Measurements from ENCODE around the gene SPATA20.

SPATA20 gene

DNA sequence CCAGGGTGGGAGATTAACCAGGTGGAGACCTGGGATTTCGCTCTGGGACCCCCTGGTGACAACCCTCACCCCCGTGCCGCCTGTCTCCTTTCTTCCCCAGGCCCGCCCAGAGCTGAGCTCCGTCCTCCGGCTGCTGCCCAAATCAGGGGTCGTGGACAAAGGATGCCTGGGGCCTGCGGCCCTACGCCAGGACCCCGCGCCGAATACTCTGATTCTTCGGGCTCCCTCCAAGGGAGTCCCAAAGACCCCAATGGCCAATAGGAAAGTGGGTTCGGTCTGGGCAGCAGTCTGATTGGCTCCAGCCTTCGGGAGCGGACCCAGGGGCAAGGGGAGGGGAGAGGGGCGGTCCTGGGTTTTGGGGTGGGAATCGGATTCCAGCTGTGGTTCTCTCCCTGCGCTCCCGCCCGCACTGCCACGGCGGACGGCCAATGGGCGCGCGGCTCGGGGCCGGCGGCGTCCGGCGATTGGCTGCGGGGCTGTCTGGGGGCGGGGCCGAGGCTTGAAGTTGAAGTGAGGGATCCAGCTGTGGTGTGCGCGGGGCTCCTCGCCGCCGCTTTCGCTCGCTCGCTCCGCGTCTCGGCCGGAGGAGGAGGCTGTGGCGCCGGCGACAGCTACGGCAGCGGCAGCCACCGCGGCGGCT lies 13.3 kb downstream of the SPATA20 start, which contains the start of gene CACNA1G:
Gene CACNA1G, plus strand, starts transcription at position 531 of the 640 bp plus-strand sequence. CDS start 745 bp downstream, outside the sequence.
- DNase-seq = peak; percentile 84

DNA sequence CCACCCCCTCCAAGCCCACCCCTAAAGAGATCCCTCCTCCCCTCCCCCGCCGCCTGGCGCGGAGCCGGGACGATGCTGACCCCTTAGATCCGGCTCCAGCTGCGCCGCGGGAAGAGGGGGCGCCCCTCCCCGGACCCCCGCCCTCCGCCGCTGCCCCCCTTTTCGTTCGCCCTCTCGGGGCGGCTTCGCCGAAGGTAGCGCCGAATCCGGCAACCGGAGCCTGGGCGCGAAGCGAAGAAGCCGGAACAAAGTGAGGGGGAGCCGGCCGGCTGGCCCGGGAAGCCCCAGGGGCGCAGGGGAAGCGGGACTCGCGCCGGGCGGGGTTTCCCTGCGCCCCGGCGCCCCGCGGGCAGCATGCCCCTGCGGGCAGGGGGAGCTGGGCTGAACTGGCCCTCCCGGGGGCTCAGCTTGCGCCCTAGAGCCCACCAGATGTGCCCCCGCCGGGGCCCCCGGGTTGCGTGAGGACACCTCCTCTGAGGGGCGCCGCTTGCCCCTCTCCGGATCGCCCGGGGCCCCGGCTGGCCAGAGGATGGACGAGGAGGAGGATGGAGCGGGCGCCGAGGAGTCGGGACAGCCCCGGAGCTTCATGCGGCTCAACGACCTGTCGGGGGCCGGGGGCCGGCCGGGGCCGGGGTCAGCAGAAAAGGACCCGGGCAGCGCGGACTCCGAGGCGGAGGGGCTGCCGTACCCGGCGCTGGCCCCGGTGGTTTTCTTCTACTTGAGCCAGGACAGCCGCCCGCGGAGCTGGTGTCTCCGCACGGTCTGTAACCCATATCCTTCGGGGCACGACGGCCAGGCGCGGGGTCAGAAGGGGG lies 14.2 kb downstream of the SPATA20 start:
- no peak for DNase-seq

DNA sequence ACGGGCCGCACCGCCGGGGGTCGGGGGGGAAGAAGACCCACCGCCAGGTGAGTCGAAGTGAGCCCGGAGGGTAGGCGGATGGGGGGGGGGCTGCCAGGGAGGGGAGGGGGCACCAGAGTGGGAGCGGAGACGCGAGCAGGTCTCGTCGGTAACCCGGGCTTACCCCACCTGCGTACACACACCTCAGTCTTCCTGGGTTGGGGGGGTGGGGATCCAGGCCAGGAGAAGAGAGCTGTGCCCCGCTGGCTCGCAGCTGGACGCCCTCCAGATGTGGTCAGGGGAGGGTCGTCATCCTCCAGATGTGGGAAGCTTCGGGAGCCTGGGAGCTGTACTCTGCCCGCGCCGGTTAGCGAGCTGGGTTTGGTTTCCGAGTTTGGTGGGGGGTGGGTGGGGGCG lies 14.8 kb downstream of the SPATA20 start:
- DNase-seq = no peak

DNA sequence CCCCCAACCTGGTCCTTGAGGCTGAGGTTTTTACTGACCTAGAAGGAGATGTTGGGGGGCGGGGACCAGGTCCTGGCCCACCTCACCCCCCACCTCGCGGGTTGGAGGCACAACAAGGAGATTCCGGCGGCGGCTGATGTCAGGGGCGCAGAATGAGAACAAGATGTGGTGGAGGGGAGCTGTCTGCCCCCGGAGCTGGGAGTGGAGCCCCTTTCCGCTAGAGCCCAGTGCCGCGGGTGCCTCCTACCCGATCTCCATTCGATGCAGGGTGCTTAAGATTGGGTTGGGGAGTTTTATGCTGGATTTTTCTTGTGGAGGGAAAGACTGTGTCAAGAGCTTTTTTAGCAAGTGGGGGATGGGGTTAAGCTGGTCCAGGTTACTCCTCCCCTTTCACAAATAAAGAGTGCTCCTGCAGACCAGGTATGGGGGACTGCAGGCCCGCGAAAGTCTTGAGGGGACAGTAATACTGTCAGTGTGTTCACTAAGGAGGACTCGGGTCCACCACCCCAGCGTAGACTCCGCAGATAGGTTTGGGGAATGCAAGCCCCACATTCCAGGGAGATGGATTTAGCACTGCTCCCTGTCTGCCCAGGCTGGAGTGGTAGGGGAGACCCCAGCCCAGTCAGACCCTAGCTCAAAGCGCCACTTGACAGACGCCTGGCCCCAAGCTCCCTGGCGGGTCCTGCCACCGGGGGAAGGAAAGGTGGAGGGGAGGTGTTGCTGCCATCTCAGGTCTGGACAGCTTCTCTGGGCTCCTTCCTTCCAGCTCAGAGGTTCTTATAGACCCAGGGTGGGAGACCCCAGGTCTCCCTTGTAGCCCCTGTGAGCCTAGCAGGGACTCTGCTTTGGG lies 15.5 kb downstream of the SPATA20 start:
- DNase-seq = no peak

DNA sequence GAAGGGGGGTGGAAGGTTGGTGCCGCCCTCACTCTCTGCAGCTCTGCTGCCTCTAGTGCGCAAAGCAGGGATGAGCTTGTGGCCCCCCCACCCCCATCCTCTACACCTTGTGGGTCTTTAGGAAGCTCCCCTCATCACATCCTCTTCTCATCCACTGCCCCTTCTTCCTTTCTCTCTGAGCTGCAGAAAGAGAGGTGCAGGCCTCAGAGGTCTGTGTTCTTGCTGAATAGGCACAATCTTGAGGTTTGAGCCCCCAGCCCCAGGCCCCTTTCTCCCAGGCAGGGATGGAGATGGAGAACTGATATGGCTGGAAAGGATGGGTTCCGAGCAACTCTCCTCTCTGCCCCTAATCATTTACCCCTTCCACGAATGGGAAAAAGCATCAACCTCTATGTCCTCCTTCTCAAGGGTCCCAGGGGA lies 16.1 kb downstream of the SPATA20 start:
- DNase-seq = no peak

DNA sequence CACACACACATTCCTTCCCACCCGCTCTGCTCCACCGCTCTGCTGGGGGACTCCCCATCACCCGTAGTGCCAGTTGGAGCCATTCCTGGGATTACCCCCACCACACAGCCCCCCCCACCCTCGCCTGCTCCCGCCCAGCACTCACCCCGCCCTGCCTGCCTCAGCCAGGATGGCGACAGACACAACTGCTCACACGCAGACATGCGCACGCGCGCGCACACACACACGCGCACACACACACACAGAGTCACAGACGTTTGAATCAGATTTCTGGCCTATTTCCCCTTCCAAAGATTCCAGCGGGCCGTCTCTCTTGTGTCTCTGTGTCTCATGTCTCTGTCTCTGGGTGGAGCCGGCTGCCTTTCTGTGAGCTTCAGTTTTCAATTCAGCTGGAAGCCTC lies 17.9 kb downstream of the SPATA20 start:
- DNase-seq = peak; percentile 63

DNA sequence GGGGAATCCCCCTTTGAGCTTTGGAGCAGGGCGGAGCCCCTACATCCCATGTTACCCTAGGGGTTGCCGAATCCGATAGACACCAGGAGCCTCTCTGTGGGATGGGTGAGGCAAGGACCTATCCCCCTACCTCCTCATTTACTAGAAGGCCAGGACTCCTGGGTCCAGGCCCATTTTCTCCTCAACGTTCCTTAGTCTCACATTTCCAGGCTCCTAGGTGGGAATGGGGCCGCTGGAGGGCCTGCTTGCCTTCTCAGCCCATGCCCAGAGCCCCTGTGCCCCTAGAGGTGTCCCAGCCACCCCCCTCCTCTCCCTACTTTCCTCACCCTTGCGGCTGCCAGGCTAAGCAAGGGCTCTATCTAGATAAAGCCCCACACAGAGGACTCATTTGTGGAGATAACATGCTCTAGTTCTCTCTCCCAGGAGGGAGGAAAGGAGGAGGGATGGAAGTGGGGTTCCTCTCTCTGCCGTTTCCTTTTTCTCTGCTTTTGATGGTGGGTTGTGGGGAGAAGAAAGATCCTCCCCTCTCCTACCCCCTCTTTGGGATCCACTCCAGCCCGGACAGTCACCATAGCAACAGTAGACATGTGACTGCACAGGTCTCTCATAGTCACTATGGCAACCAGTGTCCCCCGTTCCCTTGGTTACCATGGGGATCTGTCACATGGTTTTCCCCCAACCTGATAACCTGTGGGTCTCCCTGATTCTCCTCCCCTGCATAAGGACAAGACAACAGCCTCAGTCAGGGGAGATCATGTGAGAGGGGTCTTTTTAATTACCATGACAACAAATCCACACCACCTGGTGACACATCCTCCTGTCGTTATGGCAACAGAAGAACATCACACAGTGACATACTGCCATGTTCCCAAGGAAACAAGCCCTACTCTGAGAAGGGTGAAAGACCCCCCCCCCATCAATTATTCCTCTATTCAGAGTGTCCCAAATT lies 18.7 kb downstream of the SPATA20 start:
- no peak for DNase-seq

DNA sequence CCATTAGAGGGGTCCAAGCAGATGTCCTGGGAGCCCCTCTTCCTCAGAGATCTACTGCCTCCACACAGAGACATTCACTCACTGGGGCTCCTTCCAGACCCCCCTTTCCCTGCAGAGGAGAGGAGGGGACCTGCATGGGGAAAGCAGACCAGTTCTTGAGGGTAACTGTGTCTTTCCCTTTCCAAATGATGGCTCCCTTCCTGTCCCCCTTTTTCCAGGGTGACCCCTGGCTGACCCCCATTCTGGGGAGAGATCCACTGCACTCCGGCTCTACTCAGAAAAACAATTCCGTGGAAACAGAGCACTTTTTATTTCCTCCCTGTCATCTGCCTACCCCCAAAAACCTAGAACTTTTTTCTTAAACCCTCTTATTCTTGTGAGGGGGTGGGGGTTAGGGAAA lies 19.9 kb downstream of the SPATA20 start:
- DNase-seq = no peak

DNA sequence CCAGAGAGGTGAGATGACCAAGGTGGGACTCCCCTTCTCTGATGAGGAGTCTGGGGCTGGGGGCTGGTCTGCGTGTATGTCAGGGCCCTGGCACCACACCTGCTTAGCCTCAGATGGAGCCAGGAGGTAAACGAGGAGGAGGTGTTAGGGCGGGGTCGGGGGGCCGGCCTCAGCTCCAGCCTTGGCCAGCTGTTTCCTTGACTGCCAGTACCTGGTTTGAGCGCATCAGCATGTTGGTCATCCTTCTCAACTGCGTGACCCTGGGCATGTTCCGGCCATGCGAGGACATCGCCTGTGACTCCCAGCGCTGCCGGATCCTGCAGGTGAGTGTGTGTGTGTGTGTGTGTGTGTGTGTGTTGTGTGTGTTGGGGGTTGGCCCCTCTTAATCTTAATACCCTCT lies 21.7 kb downstream of the SPATA20 start:
- DNase-seq = no peak

DNA sequence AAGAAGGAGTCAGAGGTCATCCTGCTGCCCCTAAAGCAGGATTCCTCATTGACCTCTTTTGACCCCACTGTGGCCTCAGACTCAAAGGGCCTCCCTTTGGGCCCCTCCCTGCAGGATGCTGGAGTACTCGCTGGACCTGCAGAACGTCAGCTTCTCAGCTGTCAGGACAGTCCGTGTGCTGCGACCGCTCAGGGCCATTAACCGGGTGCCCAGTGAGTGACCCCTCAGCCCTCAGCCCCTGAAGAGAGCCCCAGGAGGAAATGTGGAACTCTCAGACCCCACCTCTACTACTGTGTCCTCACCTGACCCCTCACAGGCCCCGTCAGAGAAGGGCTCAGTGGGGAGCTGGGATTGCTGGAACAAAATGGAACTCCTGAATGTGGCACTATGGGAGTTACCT lies 22.6 kb downstream of the SPATA20 start:
- no peak for DNase-seq

DNA sequence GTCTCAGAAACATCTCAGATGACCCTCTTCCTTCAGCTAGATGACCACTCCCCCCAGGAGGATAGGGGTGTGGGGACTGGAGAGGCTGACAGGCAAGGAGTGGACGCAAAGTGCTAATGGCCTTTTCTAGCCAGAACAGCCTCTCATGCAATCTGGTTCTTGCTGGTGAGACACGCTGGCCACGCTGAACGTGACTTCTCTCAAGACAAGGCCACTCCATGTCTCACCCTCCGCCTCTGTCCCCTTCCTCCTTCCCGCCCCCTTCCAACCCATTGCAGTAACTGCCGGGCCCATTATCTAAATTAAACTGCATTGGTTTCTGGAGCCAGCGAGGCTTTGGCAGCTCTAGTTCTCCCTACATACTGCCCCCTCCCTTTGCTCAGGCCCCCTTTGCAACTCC lies 23.1 kb downstream of the SPATA20 start:
- no peak for DNase-seq

DNA sequence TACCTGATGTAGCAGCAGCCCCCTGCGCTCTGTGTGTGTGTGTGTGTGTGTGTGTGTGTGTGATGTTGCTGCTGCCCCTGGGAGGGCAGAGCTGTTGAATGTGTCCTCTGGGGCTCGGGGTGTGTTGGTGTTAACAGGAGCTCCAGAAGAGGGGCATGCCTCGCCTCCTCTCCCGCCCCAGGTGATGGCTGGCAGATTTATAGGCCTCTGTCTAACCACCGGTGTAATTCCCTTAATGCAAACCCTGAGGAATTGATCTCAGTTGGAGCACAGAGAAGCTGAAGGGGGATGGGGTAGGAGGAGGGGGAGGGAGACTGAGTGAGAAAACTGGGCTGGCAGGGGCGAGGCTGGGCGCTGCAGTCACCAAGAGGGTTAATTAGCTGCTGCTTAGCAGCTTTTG lies 23.6 kb downstream of the SPATA20 start:
- no peak for DNase-seq

DNA sequence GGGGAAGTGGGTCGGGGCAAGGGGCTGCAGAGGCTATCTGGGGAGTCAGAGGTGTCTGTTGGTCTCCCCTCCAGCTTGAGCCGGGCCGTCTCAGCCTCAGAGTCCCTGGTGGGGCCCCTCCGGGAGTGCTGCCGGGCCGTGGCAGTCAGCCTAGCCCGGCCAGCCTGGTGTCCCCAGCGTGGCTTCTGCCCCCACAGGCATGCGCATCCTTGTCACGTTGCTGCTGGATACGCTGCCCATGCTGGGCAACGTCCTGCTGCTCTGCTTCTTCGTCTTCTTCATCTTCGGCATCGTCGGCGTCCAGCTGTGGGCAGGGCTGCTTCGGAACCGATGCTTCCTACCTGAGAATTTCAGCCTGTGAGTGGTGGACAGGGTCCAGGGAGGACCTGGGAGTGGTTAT lies 24.7 kb downstream of the SPATA20 start:
- no peak for DNase-seq

DNA sequence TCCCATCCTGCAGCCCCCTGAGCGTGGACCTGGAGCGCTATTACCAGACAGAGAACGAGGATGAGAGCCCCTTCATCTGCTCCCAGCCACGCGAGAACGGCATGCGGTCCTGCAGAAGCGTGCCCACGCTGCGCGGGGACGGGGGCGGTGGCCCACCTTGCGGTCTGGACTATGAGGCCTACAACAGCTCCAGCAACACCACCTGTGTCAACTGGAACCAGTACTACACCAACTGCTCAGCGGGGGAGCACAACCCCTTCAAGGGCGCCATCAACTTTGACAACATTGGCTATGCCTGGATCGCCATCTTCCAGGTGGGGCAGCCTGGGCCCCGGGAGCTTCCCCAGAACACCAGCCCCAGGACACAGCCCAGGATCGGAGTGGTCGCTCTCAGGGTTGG lies 25.6 kb downstream of the SPATA20 start:
- no peak for DNase-seq

DNA sequence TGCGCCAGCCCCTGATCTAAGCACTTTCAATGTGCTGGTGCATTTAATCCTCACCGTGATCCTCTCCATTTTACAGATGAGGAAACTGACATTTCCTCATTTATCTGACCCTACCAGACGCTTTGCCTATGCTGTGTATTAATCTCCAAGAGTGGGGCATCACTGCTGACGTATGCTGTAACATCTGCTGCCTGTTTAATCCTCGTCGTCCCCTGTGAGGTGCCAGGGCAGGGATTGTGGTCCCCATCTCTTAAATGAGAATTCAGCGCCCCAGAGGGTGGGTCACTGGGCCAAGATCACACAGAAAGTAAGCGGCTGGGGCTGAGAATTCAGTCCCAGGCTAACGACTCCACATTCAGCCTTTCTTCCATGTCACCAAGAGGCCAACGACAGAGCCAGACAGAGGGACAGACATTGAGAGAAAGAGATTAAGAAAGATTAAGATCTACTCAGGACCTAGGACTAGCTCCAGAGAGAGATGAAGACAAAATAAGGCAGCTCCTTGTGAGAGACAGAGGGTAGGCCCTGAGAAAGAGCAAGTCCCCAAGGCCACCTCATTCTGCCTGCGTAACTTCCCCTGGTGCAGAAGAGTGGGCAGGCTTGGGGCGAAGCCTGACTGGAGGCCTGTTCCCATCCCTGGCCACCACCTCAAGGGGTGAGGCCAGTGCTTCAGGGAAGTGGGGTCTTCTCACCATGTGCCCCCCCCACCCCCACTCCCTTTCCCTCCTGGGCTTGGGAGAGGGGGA lies 27.1 kb downstream of the SPATA20 start:
- peak; percentile 29 for DNase-seq

DNA sequence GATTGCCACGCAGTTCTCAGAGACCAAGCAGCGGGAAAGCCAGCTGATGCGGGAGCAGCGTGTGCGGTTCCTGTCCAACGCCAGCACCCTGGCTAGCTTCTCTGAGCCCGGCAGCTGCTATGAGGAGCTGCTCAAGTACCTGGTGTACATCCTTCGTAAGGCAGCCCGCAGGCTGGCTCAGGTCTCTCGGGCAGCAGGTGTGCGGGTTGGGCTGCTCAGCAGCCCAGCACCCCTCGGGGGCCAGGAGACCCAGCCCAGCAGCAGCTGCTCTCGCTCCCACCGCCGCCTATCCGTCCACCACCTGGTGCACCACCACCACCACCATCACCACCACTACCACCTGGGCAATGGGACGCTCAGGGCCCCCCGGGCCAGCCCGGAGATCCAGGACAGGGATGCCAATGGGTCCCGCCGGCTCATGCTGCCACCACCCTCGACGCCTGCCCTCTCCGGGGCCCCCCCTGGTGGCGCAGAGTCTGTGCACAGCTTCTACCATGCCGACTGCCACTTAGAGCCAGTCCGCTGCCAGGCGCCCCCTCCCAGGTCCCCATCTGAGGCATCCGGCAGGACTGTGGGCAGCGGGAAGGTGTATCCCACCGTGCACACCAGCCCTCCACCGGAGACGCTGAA lies 28.7 kb downstream of the SPATA20 start:
- DNase-seq = no peak

DNA sequence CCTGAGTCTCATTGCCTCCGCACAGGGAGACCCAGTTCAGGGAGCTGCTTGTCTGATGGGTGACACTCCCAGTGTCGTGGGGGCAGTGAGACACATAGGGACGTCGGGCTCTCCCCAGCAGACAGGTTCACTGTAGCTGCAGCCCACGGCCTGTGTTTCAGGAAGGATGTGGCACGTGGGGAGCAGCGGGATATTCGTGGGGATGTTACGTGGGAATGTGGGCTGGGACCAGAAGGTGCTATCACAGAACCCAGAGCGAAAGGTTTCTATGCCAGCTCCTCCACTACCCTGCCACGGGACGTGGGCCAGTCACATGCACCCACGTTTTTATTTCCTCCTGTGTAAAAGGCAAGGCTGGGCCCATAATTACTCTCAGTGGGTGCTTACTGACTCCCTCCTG lies 29.9 kb downstream of the SPATA20 start:
- DNase-seq = no peak

DNA sequence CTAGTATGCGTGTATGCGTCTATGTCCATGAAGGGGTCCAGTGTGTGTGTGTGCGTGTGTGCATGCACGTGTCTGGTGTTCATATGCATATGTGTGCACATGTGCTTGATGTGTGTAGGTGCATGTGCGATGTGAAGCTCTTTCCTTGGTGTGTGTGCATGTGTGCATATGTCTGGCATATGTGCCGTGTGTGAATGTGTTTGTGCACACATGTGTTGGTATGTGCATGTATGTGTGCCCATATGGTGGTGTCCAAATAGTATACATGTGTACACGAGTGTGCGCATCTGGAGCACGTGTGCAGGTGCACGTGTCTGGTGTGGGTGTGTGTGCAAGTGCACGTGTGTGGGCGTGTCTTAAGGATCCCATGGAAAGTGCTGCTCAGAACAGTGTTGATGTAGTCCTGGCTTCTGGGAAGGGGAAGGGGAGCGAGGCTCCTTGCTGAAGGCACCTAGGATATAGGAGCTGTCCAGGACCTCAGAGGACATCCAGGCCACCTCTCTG lies 30.5 kb downstream of the SPATA20 start:
- no peak for DNase-seq

DNA sequence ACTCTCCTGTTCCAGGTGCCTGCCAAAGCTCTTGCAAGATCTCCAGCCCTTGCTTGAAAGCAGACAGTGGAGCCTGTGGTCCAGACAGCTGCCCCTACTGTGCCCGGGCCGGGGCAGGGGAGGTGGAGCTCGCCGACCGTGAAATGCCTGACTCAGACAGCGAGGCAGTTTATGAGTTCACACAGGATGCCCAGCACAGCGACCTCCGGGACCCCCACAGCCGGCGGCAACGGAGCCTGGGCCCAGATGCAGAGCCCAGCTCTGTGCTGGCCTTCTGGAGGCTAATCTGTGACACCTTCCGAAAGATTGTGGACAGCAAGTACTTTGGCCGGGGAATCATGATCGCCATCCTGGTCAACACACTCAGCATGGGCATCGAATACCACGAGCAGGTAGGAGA lies 31.2 kb downstream of the SPATA20 start:
- no peak for DNase-seq

DNA sequence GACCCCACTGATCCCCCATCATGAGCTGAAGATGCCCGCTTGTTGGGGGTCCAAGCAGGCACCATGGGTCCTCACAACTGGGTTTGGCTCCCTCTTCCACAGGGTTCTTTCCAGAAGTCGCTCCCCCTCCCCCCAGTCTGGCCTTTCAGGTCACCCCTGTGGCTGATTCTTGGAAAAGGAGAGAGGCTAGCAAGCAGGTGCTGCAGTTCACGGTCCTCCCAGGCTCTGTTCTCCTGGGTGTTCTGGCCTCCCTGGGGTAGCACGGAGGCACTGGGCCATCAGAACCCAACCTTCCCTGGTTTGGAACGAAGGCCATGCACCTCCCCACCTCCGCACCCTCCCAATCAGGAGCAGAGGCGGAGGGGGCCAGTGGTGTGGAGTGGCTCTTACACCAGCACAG lies 32.4 kb downstream of the SPATA20 start:
- DNase-seq = no peak

DNA sequence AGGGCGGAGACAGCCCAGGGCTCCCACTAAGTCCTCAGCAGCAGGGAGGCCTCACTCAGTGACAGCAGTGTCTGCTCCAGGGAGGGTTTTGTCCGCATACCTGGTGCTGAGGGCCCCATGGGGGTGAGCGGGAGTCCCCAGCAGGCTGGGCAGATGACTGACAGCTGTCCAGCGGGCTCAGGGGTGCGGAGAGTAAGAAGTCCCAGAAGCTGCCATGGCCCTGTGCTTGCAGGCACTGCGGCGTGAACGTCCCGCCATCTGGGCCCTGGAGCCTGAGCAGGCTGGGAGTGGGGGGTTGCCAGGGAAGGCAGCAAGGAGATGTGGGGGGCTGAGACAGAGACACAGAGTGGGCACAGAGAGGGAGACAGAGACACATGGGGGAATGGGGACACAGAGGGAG lies 33.7 kb downstream of the SPATA20 start:
- no peak for DNase-seq

All from inflammatory macrophage treated with lipopolysaccharide for 4 hours (primary cell).